Neuronal stem cell (in vitro differentiated cells): ENCODE measurements around the gene OR6C75.
"Not testable (repeated sequence)": the region's sequence is repeated elsewhere in the genome, so short reads cannot be mapped to it uniquely, and the experiment has no call there.

Experiments
- DNase-seq: peaks from one replicate; pipeline ENCODE4 v3.0.0-alpha.2; 2013; ENCODE audit warnings: low spot score
- H2AFZ ChIP-seq: one replicate; pipeline ENCODE4 v1.6.1; 2013; ENCODE audit warnings: mild to moderate bottlenecking, low read length, inconsistent platforms
- H2AK5ac ChIP-seq: 2 replicates; pipeline ENCODE4 v1.6.1; 2013; ENCODE audit warnings: low read depth, mild to moderate bottlenecking, inconsistent platforms, low read length, moderate library complexity, mixed read lengths
- H2BK120ac ChIP-seq: 2 replicates; pipeline ENCODE4 v1.6.1; 2013; ENCODE audit warnings: low read depth, mild to moderate bottlenecking, inconsistent platforms, low read length, moderate library complexity, mixed read lengths
- H2BK12ac ChIP-seq: one replicate; pipeline ENCODE4 v1.6.1; 2013; ENCODE audit warnings: low read length, inconsistent platforms
- H2BK15ac ChIP-seq: 2 replicates; pipeline ENCODE4 v1.6.1; 2013; ENCODE audit warnings: mild to moderate bottlenecking, low read length, inconsistent platforms, mixed read lengths
- H2BK5ac ChIP-seq: one replicate; pipeline ENCODE4 v1.6.1; 2013; ENCODE audit warnings: inconsistent platforms, mild to moderate bottlenecking, low read length, moderate library complexity
- H3K14ac ChIP-seq: one replicate; pipeline ENCODE4 v1.6.1; 2013; ENCODE audit warnings: low read length, inconsistent platforms
- H3K18ac ChIP-seq: 2 replicates; pipeline ENCODE4 v1.6.1; 2013; ENCODE audit warnings: low read length, inconsistent platforms
- H3K23ac ChIP-seq: 2 replicates; pipeline ENCODE4 v1.6.1; 2013; ENCODE audit warnings: low read depth, mild to moderate bottlenecking, mixed read lengths, low read length, inconsistent platforms; ENCODE audit not compliant: poor library complexity
- H3K27ac ChIP-seq: replicated peaks from 3 replicates; pipeline ENCODE4 v1.5.1; 2013; ENCODE audit warnings: low read length, inconsistent platforms
- H3K27me3 ChIP-seq, 3 experiments: 2 replicates each; pipeline ENCODE4 v1.6.1; 2013; ENCODE audit warnings: low read length in 3 of 3, mild to moderate bottlenecking in 2 of 3, inconsistent platforms in 1 of 3, low read depth in 1 of 3, mixed read lengths in 1 of 3, moderate library complexity in 1 of 3; ENCODE audit not compliant: control insufficient read depth in 3 of 3, insufficient read depth in 3 of 3
- H3K36me3 ChIP-seq, 2 donors: replicated peaks in 1 of 2; 2 replicates each; pipeline ENCODE4 v1.6.1; 2013; ENCODE audit warnings: low read length in 2 of 2; ENCODE audit not compliant: control insufficient read depth in 2 of 2, insufficient read depth in 2 of 2
- H3K4ac ChIP-seq: 2 replicates; pipeline ENCODE4 v1.6.1; 2013; ENCODE audit warnings: inconsistent platforms, mild to moderate bottlenecking, low read length, moderate library complexity
- H3K4me1 ChIP-seq, 2 donors: 1 replicate in 1 of 2; 2 replicates in 1 of 2; pipeline ENCODE4 v1.6.1; 2013; ENCODE audit warnings: low read length in 2 of 2, low read depth in 1 of 2; ENCODE audit not compliant: control insufficient read depth in 2 of 2, insufficient read depth in 1 of 2
- H3K4me2 ChIP-seq: one replicate; pipeline ENCODE4 v1.6.1; 2013; ENCODE audit warnings: mild to moderate bottlenecking, low read length, inconsistent platforms; ENCODE audit not compliant: insufficient read depth, poor library complexity, severe bottlenecking
- H3K4me3 ChIP-seq, 2 donors: 2 replicates each; pipeline ENCODE4 v1.5.1; 2013; ENCODE audit warnings: low read length in 2 of 2, mild to moderate bottlenecking in 2 of 2, inconsistent platforms in 1 of 2, moderate library complexity in 1 of 2
- H3K79me1 ChIP-seq: one replicate; pipeline ENCODE4 v1.6.1; 2013; ENCODE audit warnings: low read depth, mild to moderate bottlenecking, inconsistent platforms, low read length, moderate library complexity
- H3K9ac ChIP-seq: one replicate; pipeline ENCODE4 v1.6.1; 2013; ENCODE audit warnings: mild to moderate bottlenecking, low read depth, low read length, inconsistent platforms; ENCODE audit not compliant: poor library complexity
- H3K9me3 ChIP-seq, 2 donors: replicated peaks in 1 of 2; 2 replicates each; pipeline versions ENCODE3 to v1.6.1; 2013; ENCODE audit warnings: low read length in 2 of 2, mild to moderate bottlenecking in 2 of 2, inconsistent platforms in 1 of 2, low read depth in 1 of 2, mixed read lengths in 1 of 2, moderate library complexity in 1 of 2; ENCODE audit not compliant: control insufficient read depth in 2 of 2, insufficient read depth in 1 of 2
- H4K8ac ChIP-seq: one replicate; pipeline ENCODE4 v1.6.1; 2013; ENCODE audit warnings: low read depth, mild to moderate bottlenecking, inconsistent platforms, low read length, moderate library complexity
- H4K91ac ChIP-seq: one replicate; pipeline ENCODE4 v1.6.1; 2013; ENCODE audit warnings: low read length, low read depth, mild to moderate bottlenecking, inconsistent platforms; ENCODE audit not compliant: poor library complexity
- WGBS, 2 donors: extraction: QIAGEN DNeasy Blood & Tissue Kit; methylation state at CpG; one replicate each; pipeline ENCODE4 v1.1.7; 2013; ENCODE audit warnings: missing lambda C conversion rate in 2 of 2, mixed read lengths in 1 of 2; ENCODE audit not compliant: insufficient read length in 2 of 2, insufficient replicate concordance in 1 of 2; ENCODE audit errors: extremely low coverage in 2 of 2; 5-methylcytosine and 5-hydroxymethylcytosine counted together

Gene OR6C75

GRCh38 chr12:55413498-55414388 is 51.0 kb downstream of the OR6C75 start:
- not testable (repeated sequence) for H2AK5ac ChIP-seq, H3K79me1 ChIP-seq, DNase-seq, H3K14ac ChIP-seq, H2AFZ ChIP-seq, H2BK5ac ChIP-seq, H3K36me3 ChIP-seq, H3K18ac ChIP-seq, H2BK15ac ChIP-seq, H3K27ac ChIP-seq, H3K9ac ChIP-seq, H2BK12ac ChIP-seq, H4K8ac ChIP-seq, H3K4me2 ChIP-seq, H3K4me3 ChIP-seq, H3K23ac ChIP-seq, H3K4ac ChIP-seq, H3K9me3 ChIP-seq, H2BK120ac ChIP-seq, H3K4me1 ChIP-seq, H3K27me3 ChIP-seq, H4K91ac ChIP-seq
- no CpG with 5 or more reads among the region's 6 CpGs for WGBS, 2 donors

- H3K79me1 ChIP-seq, H3K4me1 ChIP-seq, H2AFZ ChIP-seq, H3K9ac ChIP-seq, H2BK15ac ChIP-seq, H2AK5ac ChIP-seq, H2BK12ac ChIP-seq, H4K91ac ChIP-seq, H3K36me3 ChIP-seq, H4K8ac ChIP-seq, H3K4ac ChIP-seq, H3K4me3 ChIP-seq, H3K18ac ChIP-seq, H3K14ac ChIP-seq, H3K9me3 ChIP-seq, DNase-seq, H3K4me2 ChIP-seq, H2BK5ac ChIP-seq, H2BK120ac ChIP-seq, H3K23ac ChIP-seq, H3K27me3 ChIP-seq: not testable (repeated sequence)
- H3K27ac ChIP-seq: peak overlapping the region; percentile 2
- WGBS, 2 donors: no CpG with 5 or more reads among the region's 11 CpGs
These were observed 51.6 kb downstream of the OR6C75 start for GRCh38 chr12:55414396-55414823.

GRCh38 chr12:55414889-55415288 is 52.1 kb downstream of the OR6C75 start:
- not testable (repeated sequence) for H3K4ac ChIP-seq, H3K23ac ChIP-seq, H2AFZ ChIP-seq, H3K9me3 ChIP-seq, H3K79me1 ChIP-seq, H2BK120ac ChIP-seq, H3K9ac ChIP-seq, H2BK12ac ChIP-seq, H3K4me3 ChIP-seq, DNase-seq, H4K8ac ChIP-seq, H2BK5ac ChIP-seq, H4K91ac ChIP-seq, H3K36me3 ChIP-seq, H3K14ac ChIP-seq, H2AK5ac ChIP-seq, H3K4me1 ChIP-seq, H3K18ac ChIP-seq, H2BK15ac ChIP-seq, H3K27ac ChIP-seq, H3K4me2 ChIP-seq, H3K27me3 ChIP-seq
- WGBS, 2 donors: no CpG with 5 or more reads among the region's 34 CpGs

- H3K27me3 ChIP-seq: no peaks in the 10 kb centered on the region
- H3K9ac ChIP-seq: no peak overlapping the region
- H3K36me3 ChIP-seq: no peaks in the 10 kb centered on the region
- H3K27ac ChIP-seq: no peak overlapping the region
- no peak overlapping the region for H3K4me2 ChIP-seq
- H2BK15ac ChIP-seq: no peak overlapping the region
- H3K18ac ChIP-seq: no peak overlapping the region
- H2BK120ac ChIP-seq: no peak overlapping the region
- H4K8ac ChIP-seq: no peak overlapping the region
- H2BK5ac ChIP-seq: no peak overlapping the region
- H3K4me1 ChIP-seq: no peaks in the 10 kb centered on the region
- H3K4ac ChIP-seq: no peak overlapping the region
- no peak overlapping the region for H4K91ac ChIP-seq
- no peak overlapping the region for H2AK5ac ChIP-seq
- no CpG with 5 or more reads among the region's 1 CpG for WGBS, 2 donors
- H2BK12ac ChIP-seq: no peak overlapping the region
- H3K23ac ChIP-seq: no peak overlapping the region
- H3K14ac ChIP-seq: no peak overlapping the region
- no peaks in the 10 kb centered on the region for H3K79me1 ChIP-seq
- no peak overlapping the region for H2AFZ ChIP-seq
- H3K9me3 ChIP-seq: no peaks in the 10 kb centered on the region
- DNase-seq: no peak
- H3K4me3 ChIP-seq: no peak overlapping the region
These were observed 54.2 kb downstream of the OR6C75 start for GRCh38 chr12:55416961-55417360.
